H9 (cell line): ENCODE measurements around the gene VPS16. TPM values are rescaled to one million over a fixed set of nuclear protein-coding genes. Genes with fewer than 3 reads are reported as not detected.

Experiments used
- DNase-seq: peaks from one replicate; pipeline ENCODE4 v3.0.0-alpha.2; 2017
- H2AFZ ChIP-seq: one replicate; pipeline ENCODE4 v1.6.1; 2013; ENCODE audit warnings: mild to moderate bottlenecking, low read length, control low read depth, moderate library complexity
- H2AK5ac ChIP-seq: 2 replicates; pipeline ENCODE4 v1.6.1; 2013; ENCODE audit warnings: low read length, control low read depth, mixed read lengths; ENCODE audit not compliant: insufficient read length
- H2BK120ac ChIP-seq: one replicate; pipeline ENCODE4 v1.6.1; 2013; ENCODE audit warnings: low read depth, mild to moderate bottlenecking, low read length, control low read depth, inconsistent platforms; ENCODE audit not compliant: poor library complexity, severe bottlenecking
- H2BK12ac ChIP-seq: 2 replicates; pipeline ENCODE4 v1.6.1; 2013; ENCODE audit warnings: low read length, control low read depth, mixed read lengths, low read depth; ENCODE audit not compliant: insufficient read length
- H2BK15ac ChIP-seq: 2 replicates; pipeline ENCODE4 v1.6.1; 2013; ENCODE audit warnings: low read depth, low read length, control low read depth
- H2BK20ac ChIP-seq: one replicate; pipeline ENCODE4 v1.6.1; 2013; ENCODE audit warnings: low read depth, mild to moderate bottlenecking, low read length, control low read depth, inconsistent platforms; ENCODE audit not compliant: poor library complexity, severe bottlenecking
- H2BK5ac ChIP-seq: 2 replicates; pipeline ENCODE4 v1.6.1; 2013; ENCODE audit warnings: low read length, control low read depth, mixed read lengths; ENCODE audit not compliant: insufficient read length
- H3K14ac ChIP-seq: 2 replicates; pipeline ENCODE4 v1.6.1; 2013; ENCODE audit warnings: low read length, control low read depth; ENCODE audit not compliant: insufficient read depth
- H3K18ac ChIP-seq: 2 replicates; pipeline ENCODE4 v1.6.1; 2013; ENCODE audit warnings: low read depth, mild to moderate bottlenecking, mixed read lengths, low read length, control low read depth; ENCODE audit not compliant: insufficient read length
- H3K23ac ChIP-seq: 2 replicates; pipeline ENCODE4 v1.6.1; 2013; ENCODE audit warnings: low read length, control low read depth, mixed read lengths, low read depth; ENCODE audit not compliant: insufficient read length
- H3K23me2 ChIP-seq: 2 replicates; pipeline ENCODE4 v1.6.1; 2013; ENCODE audit warnings: low read depth, mild to moderate bottlenecking, mixed read lengths, low read length, control low read depth; ENCODE audit not compliant: insufficient read length, poor library complexity, severe bottlenecking
- H3K27ac ChIP-seq: 2 replicates; pipeline ENCODE4 v1.5.1; 2013; ENCODE audit warnings: low read length, control low read depth, mixed read lengths, low read depth; ENCODE audit not compliant: insufficient read length
- H3K27me3 ChIP-seq: 2 replicates; pipeline ENCODE4 v1.6.1; 2013; ENCODE audit warnings: low read length, control low read depth, inconsistent platforms; ENCODE audit not compliant: insufficient read depth
- H3K4ac ChIP-seq: 2 replicates; pipeline ENCODE4 v1.6.1; 2013; ENCODE audit warnings: low read depth, mild to moderate bottlenecking, control low read depth, inconsistent platforms, low read length, moderate library complexity
- H3K4me1 ChIP-seq: 2 replicates; pipeline ENCODE4 v1.6.1; 2013; ENCODE audit warnings: low read length, control low read depth, inconsistent platforms; ENCODE audit not compliant: insufficient read depth
- H3K4me2 ChIP-seq: 2 replicates; pipeline ENCODE4 v1.6.1; 2013; ENCODE audit warnings: low read length, control low read depth, mixed read lengths; ENCODE audit not compliant: insufficient read length, insufficient read depth
- H3K56ac ChIP-seq: 2 replicates; pipeline ENCODE4 v1.6.1; 2013; ENCODE audit warnings: low read depth, mild to moderate bottlenecking, mixed read lengths, low read length, control low read depth; ENCODE audit not compliant: insufficient read length
- H3K79me1 ChIP-seq: 2 replicates; pipeline ENCODE4 v1.6.1; 2013; ENCODE audit warnings: low read depth, mild to moderate bottlenecking, moderate library complexity, low read length, control low read depth, inconsistent platforms; ENCODE audit not compliant: insufficient read depth, poor library complexity, severe bottlenecking
- H3K79me2 ChIP-seq: 2 replicates; pipeline ENCODE4 v1.6.1; 2013; ENCODE audit warnings: low read length, control low read depth, inconsistent platforms; ENCODE audit not compliant: insufficient read depth
- H3K9ac ChIP-seq: 2 replicates; pipeline ENCODE4 v1.6.1; 2013; ENCODE audit warnings: low read length, control low read depth, mixed read lengths; ENCODE audit not compliant: insufficient read length; ENCODE audit errors: extremely low read depth
- H3K9me3 ChIP-seq: one replicate; pipeline ENCODE4 v1.6.1; 2013; ENCODE audit warnings: low read depth, low read length, inconsistent platforms; ENCODE audit not compliant: control insufficient read depth
- H3T11ph ChIP-seq: one replicate; pipeline ENCODE4 v1.6.1; 2013; ENCODE audit warnings: mild to moderate bottlenecking, low read length, control low read depth, inconsistent platforms
- H4K20me1 ChIP-seq: one replicate; pipeline ENCODE4 v1.6.1; 2013; ENCODE audit not compliant: control insufficient read depth, insufficient read length, insufficient read depth
- H4K5ac ChIP-seq: 2 replicates; pipeline ENCODE4 v1.6.1; 2013; ENCODE audit warnings: low read depth, mild to moderate bottlenecking, mixed read lengths, low read length, control low read depth; ENCODE audit not compliant: insufficient read length
- H4K8ac ChIP-seq: replicated peaks from 2 replicates; pipeline ENCODE4 v1.6.1; 2013; ENCODE audit warnings: low read length, control low read depth, mixed read lengths, low read depth; ENCODE audit not compliant: insufficient read length
- H4K91ac ChIP-seq: 2 replicates; pipeline ENCODE4 v1.6.1; 2013; ENCODE audit warnings: low read depth, mild to moderate bottlenecking, moderate library complexity, mixed read lengths, low read length, control low read depth; ENCODE audit not compliant: insufficient read length
- H3K27ac Mint-ChIP-seq, 3 experiments: 2 replicates in 2 of 3; 3 replicates in 1 of 3; pipeline ENCODE4 v1.8.0; 2020 to 2021; ENCODE audit warnings: mixed read lengths in 3 of 3, mild to moderate bottlenecking in 1 of 3, moderate library complexity in 1 of 3
- H3K27me3 Mint-ChIP-seq: 2 replicates; pipeline ENCODE4 v1.8.0; 2021; ENCODE audit warnings: low read depth, mild to moderate bottlenecking, moderate library complexity, mixed read lengths
- H3K36me3 Mint-ChIP-seq, 3 experiments: 2 replicates in 2 of 3; 3 replicates in 1 of 3; pipeline ENCODE4 v1.8.0; 2020 to 2021; ENCODE audit warnings: low read depth in 3 of 3, mixed read lengths in 3 of 3; ENCODE audit not compliant: insufficient read depth in 1 of 3
- H3K4me1 Mint-ChIP-seq, 2 experiments: 2 replicates each; pipeline ENCODE4 v1.8.0; 2020; ENCODE audit warnings: mixed read lengths in 2 of 2
- H3K4me3 Mint-ChIP-seq, 2 experiments: 2 replicates in 1 of 2; 3 replicates in 1 of 2; pipeline ENCODE4 v1.8.0; 2020 to 2021; ENCODE audit warnings: mild to moderate bottlenecking in 2 of 2, mixed read lengths in 2 of 2, moderate library complexity in 1 of 2
- H3K9me3 Mint-ChIP-seq, 2 experiments: 2 replicates in 1 of 2; 3 replicates in 1 of 2; pipeline ENCODE4 v1.8.0; 2020; ENCODE audit warnings: mild to moderate bottlenecking in 2 of 2, mixed read lengths in 2 of 2, moderate library complexity in 1 of 2
- CTCF ChIP-seq: fragments of 200-600 bp; sonication (generic); conservative IDR thresholded peaks from 3 replicates; pipeline ENCODE4 v1.8.0; 2021; ENCODE audit warnings: antibody characterized with exemption, mild to moderate bottlenecking
- WGBS: extraction: QIAGEN DNeasy Blood & Tissue Kit; methylation state at CpG from one replicate; pipeline ENCODE4 v1.1.7; 2013; ENCODE audit warnings: missing lambda C conversion rate, low lambda C conversion rate, mixed read lengths; ENCODE audit not compliant: insufficient read length; ENCODE audit errors: extremely low coverage; 5-methylcytosine and 5-hydroxymethylcytosine counted together
- total RNA-seq: library from RNA; stranded (reverse); gene quantifications from 2 replicates; pipeline ENCODE4 v1.2.1, GENCODE V29; 2021

VPS16 gene
- total RNA-seq, 1 experiment from 2014 or later, result 32.1 TPM

DNA sequence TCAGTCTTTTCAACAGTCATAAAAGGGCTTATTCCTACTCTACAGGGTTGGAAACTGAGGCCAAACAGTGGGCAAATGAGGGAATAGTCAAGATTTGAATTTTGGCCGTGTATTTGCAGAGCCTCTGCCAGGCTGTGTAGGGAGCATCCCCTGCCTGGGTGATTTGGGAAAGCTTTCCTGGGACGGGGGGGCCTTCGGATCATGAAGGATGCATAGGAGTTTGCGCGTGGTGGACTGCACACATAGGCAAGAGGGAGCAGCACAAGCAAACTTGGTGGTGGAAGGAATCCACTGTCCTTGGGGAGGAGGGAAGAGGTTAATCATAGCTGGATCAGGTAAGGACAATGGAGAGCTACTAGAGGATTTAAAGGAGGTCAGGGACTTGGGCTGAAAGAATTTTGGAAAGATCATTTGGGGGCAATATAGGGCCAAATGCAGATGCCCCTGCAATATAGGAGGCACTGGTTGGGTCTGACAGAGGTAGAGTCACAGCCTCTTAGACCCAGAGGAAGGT lies 35.2 kb downstream of the VPS16 start:
- Histone ChIP-seq H2BK5ac (no peak overlapping the region), H3K4me1 (0 out of 2 replicates have a peak, but pooled peaks cover 3% of the 10 kb centered on the region), H3K56ac (no peak overlapping the region), H4K20me1 (no peaks in the 10 kb centered on the region), H3K23ac (no peak overlapping the region), H2BK12ac (no peak overlapping the region), H2BK120ac (no peak overlapping the region), H2AFZ (no peak overlapping the region), H4K8ac (no peak overlapping the region), H3K27me3 (peaks cover 2% of the 10 kb centered on the region; the same call in 1 of the 2 replicates), H4K5ac (no peak overlapping the region), H3T11ph (no peak overlapping the region), H3K79me2 (peaks cover 3% of the 10 kb centered on the region; the same call in 1 of the 2 replicates), H2BK20ac (no peak overlapping the region), H3K9me3 (no peaks in the 10 kb centered on the region), H4K91ac (no peak overlapping the region), H3K4ac (no peak overlapping the region), H3K4me2 (no peak overlapping the region), H3K14ac (no peak overlapping the region), H3K9ac (peak overlapping the region; percentile 5), H2BK15ac (no peak overlapping the region), H2AK5ac (no peak overlapping the region), H3K27ac (no peak overlapping the region), H3K79me1 (peaks cover 11% of the 10 kb centered on the region), H3K18ac (no peak overlapping the region), H3K23me2 (peaks cover 18% of the 10 kb centered on the region)
- no peaks in the 10 kb centered on the region for H3K9me3 Mint-ChIP-seq
- H3K36me3 Mint-ChIP-seq, result peaks cover 2 to 19% (median 12%) of the 10 kb centered on the region in 3 experiments; a peak in 6 of 7 replicates
- H3K4me1 Mint-ChIP-seq, result peaks cover 32 to 37% of the 10 kb centered on the region in 2 experiments
- H3K27ac Mint-ChIP-seq, result no peak overlapping the region
- H3K27me3 Mint-ChIP-seq, result peaks cover 21% of the 10 kb centered on the region
- no peak for TF ChIP-seq CTCF
- WGBS, result no CpG with 5 or more reads among the region's 5 CpGs
- H3K4me3 Mint-ChIP-seq, result peak overlapping the region in 1 of 2 experiments; percentile 41; a peak in 2 of 5 replicates
- no peak for DNase-seq
